ENCODE data around the gene SFXN5. TPM values are rescaled to one million over a fixed set of nuclear protein-coding genes. Genes with fewer than 3 reads are reported as not detected.

SFXN5 gene
- total and polyA plus RNA-seq, 2 of the 8 experiments (the other 6 are each of a cell fraction or from before 2014, with no cell fraction given) = 29.3 to 33.1 TPM

DNA sequence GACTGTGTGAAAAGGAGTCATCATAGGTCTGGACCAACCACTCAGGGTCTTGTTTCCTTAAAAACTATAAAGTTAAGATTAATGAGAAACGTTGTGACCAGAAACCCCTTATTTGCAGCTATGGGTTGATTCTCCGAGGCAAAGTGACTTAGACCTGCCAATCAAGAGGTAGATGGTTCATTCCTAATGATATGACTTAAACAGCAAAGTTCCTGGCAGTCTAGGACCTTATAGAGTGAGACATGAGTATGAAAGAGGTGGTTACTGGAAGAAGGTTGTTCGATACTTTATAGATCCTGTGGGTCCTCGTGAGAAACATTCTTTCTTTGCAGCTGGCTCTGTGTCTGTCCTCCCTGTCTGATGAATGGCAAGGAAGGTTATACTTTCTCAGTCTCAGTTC, 8.0 kb downstream of the SFXN5 start (continued):
- TF ChIP-seq, protein P1, sequence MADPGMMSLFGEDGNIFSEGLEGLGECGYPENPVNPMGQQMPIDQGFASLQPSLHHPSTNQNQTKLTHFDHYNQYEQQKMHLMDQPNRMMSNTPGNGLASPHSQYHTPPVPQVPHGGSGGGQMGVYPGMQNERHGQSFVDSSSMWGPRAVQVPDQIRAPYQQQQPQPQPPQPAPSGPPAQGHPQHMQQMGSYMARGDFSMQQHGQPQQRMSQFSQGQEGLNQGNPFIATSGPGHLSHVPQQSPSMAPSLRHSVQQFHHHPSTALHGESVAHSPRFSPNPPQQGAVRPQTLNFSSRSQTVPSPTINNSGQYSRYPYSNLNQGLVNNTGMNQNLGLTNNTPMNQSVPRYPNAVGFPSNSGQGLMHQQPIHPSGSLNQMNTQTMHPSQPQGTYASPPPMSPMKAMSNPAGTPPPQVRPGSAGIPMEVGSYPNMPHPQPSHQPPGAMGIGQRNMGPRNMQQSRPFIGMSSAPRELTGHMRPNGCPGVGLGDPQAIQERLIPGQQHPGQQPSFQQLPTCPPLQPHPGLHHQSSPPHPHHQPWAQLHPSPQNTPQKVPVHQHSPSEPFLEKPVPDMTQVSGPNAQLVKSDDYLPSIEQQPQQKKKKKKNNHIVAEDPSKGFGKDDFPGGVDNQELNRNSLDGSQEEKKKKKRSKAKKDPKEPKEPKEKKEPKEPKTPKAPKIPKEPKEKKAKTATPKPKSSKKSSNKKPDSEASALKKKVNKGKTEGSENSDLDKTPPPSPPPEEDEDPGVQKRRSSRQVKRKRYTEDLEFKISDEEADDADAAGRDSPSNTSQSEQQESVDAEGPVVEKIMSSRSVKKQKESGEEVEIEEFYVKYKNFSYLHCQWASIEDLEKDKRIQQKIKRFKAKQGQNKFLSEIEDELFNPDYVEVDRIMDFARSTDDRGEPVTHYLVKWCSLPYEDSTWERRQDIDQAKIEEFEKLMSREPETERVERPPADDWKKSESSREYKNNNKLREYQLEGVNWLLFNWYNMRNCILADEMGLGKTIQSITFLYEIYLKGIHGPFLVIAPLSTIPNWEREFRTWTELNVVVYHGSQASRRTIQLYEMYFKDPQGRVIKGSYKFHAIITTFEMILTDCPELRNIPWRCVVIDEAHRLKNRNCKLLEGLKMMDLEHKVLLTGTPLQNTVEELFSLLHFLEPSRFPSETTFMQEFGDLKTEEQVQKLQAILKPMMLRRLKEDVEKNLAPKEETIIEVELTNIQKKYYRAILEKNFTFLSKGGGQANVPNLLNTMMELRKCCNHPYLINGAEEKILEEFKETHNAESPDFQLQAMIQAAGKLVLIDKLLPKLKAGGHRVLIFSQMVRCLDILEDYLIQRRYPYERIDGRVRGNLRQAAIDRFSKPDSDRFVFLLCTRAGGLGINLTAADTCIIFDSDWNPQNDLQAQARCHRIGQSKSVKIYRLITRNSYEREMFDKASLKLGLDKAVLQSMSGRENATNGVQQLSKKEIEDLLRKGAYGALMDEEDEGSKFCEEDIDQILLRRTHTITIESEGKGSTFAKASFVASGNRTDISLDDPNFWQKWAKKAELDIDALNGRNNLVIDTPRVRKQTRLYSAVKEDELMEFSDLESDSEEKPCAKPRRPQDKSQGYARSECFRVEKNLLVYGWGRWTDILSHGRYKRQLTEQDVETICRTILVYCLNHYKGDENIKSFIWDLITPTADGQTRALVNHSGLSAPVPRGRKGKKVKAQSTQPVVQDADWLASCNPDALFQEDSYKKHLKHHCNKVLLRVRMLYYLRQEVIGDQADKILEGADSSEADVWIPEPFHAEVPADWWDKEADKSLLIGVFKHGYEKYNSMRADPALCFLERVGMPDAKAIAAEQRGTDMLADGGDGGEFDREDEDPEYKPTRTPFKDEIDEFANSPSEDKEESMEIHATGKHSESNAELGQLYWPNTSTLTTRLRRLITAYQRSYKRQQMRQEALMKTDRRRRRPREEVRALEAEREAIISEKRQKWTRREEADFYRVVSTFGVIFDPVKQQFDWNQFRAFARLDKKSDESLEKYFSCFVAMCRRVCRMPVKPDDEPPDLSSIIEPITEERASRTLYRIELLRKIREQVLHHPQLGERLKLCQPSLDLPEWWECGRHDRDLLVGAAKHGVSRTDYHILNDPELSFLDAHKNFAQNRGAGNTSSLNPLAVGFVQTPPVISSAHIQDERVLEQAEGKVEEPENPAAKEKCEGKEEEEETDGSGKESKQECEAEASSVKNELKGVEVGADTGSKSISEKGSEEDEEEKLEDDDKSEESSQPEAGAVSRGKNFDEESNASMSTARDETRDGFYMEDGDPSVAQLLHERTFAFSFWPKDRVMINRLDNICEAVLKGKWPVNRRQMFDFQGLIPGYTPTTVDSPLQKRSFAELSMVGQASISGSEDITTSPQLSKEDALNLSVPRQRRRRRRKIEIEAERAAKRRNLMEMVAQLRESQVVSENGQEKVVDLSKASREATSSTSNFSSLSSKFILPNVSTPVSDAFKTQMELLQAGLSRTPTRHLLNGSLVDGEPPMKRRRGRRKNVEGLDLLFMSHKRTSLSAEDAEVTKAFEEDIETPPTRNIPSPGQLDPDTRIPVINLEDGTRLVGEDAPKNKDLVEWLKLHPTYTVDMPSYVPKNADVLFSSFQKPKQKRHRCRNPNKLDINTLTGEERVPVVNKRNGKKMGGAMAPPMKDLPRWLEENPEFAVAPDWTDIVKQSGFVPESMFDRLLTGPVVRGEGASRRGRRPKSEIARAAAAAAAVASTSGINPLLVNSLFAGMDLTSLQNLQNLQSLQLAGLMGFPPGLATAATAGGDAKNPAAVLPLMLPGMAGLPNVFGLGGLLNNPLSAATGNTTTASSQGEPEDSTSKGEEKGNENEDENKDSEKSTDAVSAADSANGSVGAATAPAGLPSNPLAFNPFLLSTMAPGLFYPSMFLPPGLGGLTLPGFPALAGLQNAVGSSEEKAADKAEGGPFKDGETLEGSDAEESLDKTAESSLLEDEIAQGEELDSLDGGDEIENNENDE (IDR thresholded peaks at IDR 0.05; ENCODE audit: insufficient replicate concordance, low read length) = no peak
- TF ChIP-seq GTF2F1 (IDR thresholded peaks at IDR 0.05; ENCODE audit: borderline replicate concordance, low read depth, low read length) = no peak
